K562 treated with DMSO at 1 percent for 48 hours (cell line): ENCODE measurements around the gene RAB20. TPM values are rescaled to one million over a fixed set of nuclear protein-coding genes. Genes with fewer than 3 reads are reported as not detected.

ENCODE experiments used
- total RNA-seq: library from RNA; unstranded; fragments of 300-600 nt; gene quantifications from 2 replicates; pipeline ENCODE4 v1.2.3, GENCODE V29; 2022; ENCODE audit warnings: low replicate concordance; ENCODE audit errors: extremely low read depth

The RAB20 gene, protein sequence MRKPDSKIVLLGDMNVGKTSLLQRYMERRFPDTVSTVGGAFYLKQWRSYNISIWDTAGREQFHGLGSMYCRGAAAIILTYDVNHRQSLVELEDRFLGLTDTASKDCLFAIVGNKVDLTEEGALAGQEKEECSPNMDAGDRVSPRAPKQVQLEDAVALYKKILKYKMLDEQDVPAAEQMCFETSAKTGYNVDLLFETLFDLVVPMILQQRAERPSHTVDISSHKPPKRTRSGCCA
- not detected in 2 replicates for total RNA-seq

DNA sequence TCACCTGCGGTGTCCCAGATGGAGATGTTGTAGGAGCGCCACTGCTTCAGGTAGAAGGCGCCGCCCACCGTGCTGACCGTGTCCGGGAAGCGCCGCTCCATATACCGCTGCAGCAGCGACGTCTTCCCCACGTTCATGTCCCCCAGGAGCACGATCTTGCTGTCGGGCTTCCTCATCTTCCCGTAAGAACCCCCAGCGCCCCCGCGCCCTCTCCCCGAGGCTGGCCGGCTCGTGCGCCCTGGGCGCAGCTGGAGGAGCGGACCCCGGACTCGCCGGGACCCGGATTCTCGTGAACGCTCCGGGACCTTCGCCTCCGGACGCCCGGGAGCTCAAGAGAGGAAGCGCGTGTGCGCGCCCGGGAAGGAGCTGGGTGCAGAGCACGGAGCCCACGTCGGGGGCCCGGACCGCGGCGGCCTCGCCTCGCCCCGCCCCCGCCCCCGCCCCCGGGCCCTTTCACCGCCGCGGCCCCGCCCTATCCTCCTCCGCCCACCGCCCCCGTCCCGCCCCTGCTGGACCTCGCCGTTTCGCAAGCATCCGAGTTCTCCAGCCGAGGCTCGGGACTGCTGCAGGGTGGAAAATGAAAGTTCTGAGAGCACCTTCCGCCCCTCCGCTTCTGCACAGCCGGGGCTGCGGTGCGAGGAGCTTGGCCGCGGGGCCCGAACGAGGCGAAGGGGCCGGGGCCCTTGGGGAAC lies at the start of gene RAB20:
Gene RAB20, minus strand, starts transcription at position 379 of the 692 bp plus-strand sequence. Its CDS starts 203 bp downstream, at position 176.

Other genes starting within 250 kb of the RAB20 start
- gene NAXD, start 53.8 kb upstream of the RAB20 start, total RNA-seq: not detected in 2 replicates
- not detected in 2 replicates for gene CARS2, start 144.4 kb upstream of the RAB20 start, total RNA-seq
- not detected in 2 replicates for gene ING1, start 152.0 kb upstream of the RAB20 start, total RNA-seq